ENCODE results near the gene RSPRY1. TPM values are rescaled to one million over a fixed set of nuclear protein-coding genes. Genes with fewer than 3 reads are reported as not detected.

Gene RSPRY1
- total RNA-seq, 1 donor from 2014 or later = 63.7 TPM

GRCh38 chr16:57153841-57154240, 32.3 kb upstream of the RSPRY1 start:
- H3K36me3 Mint-ChIP-seq (ENCODE audit: insufficient read depth) = peaks cover 31% of the 10 kb centered on the region
- no peaks in the 10 kb centered on the region for H3K27me3 Mint-ChIP-seq
- TF ChIP-seq CTCF (IDR thresholded peaks at IDR 0.05; ENCODE audit: unreplicated experiment) = no peak
- DNase-seq (ENCODE audit: low spot score, unreplicated experiment) = no peak
- no peaks in the 10 kb centered on the region for H3K9me3 Mint-ChIP-seq (ENCODE audit: low read depth)
- peaks cover 11% of the 10 kb centered on the region for H3K4me1 Mint-ChIP-seq (ENCODE audit: low read depth)
- H3K4me3 Mint-ChIP-seq (ENCODE audit: low read depth) = no peak overlapping the region
- H3K27ac Mint-ChIP-seq = no peak overlapping the region

GRCh38 chr16:57155702-57156350, 30.3 kb upstream of the RSPRY1 start:
- peaks cover 40% of the 10 kb centered on the region for H3K36me3 Mint-ChIP-seq (ENCODE audit: insufficient read depth)
- peaks cover 11% of the 10 kb centered on the region for H3K4me1 Mint-ChIP-seq (ENCODE audit: low read depth)
- H3K27me3 Mint-ChIP-seq = no peaks in the 10 kb centered on the region
- TF ChIP-seq CTCF (IDR thresholded peaks at IDR 0.05; ENCODE audit: unreplicated experiment) = no peak
- H3K4me3 Mint-ChIP-seq (ENCODE audit: low read depth) = no peak overlapping the region
- no peaks in the 10 kb centered on the region for H3K9me3 Mint-ChIP-seq (ENCODE audit: low read depth)
- peak overlapping the region; percentile 64 for H3K27ac Mint-ChIP-seq
- no peak for DNase-seq (ENCODE audit: low spot score, unreplicated experiment)

- Mint-ChIP-seq H3K36me3 (ENCODE audit: insufficient read depth) (peaks cover 43% of the 10 kb centered on the region), H3K27ac (no peak overlapping the region), H3K27me3 (no peaks in the 10 kb centered on the region), H3K4me3 (ENCODE audit: low read depth) (no peak overlapping the region), H3K9me3 (ENCODE audit: low read depth) (no peaks in the 10 kb centered on the region), H3K4me1 (ENCODE audit: low read depth) (peaks cover 11% of the 10 kb centered on the region)
- no peak for DNase-seq (ENCODE audit: low spot score, unreplicated experiment)
- TF ChIP-seq CTCF (IDR thresholded peaks at IDR 0.05; ENCODE audit: unreplicated experiment) = no peak
Measured at GRCh38 chr16:57156351-57156703, 29.8 kb upstream of the RSPRY1 start.

GRCh38 chr16:57157533-57157932, 28.6 kb upstream of the RSPRY1 start:
- Mint-ChIP-seq H3K4me1 (ENCODE audit: low read depth) (peaks cover 11% of the 10 kb centered on the region), H3K27ac (no peak overlapping the region), H3K4me3 (ENCODE audit: low read depth) (no peak overlapping the region), H3K27me3 (no peaks in the 10 kb centered on the region), H3K36me3 (ENCODE audit: insufficient read depth) (peaks cover 41% of the 10 kb centered on the region), H3K9me3 (ENCODE audit: low read depth) (no peaks in the 10 kb centered on the region)
- TF ChIP-seq CTCF (IDR thresholded peaks at IDR 0.05; ENCODE audit: unreplicated experiment) = no peak
- DNase-seq (ENCODE audit: low spot score, unreplicated experiment) = no peak

GRCh38 chr16:57159447-57159846, 26.7 kb upstream of the RSPRY1 start:
- H3K4me3 Mint-ChIP-seq (ENCODE audit: low read depth) = no peak overlapping the region
- H3K4me1 Mint-ChIP-seq (ENCODE audit: low read depth) = peaks cover 11% of the 10 kb centered on the region
- no peaks in the 10 kb centered on the region for H3K9me3 Mint-ChIP-seq (ENCODE audit: low read depth)
- no peaks in the 10 kb centered on the region for H3K27me3 Mint-ChIP-seq
- H3K36me3 Mint-ChIP-seq (ENCODE audit: insufficient read depth) = peaks cover 32% of the 10 kb centered on the region
- TF ChIP-seq CTCF (IDR thresholded peaks at IDR 0.05; ENCODE audit: unreplicated experiment) = no peak
- DNase-seq (ENCODE audit: low spot score, unreplicated experiment) = no peak
- H3K27ac Mint-ChIP-seq = no peak overlapping the region
